ENCODE results near the gene TEX50. TPM values are rescaled to one million over a fixed set of nuclear protein-coding genes. Genes with fewer than 3 reads are reported as not detected.

The TEX50 gene
- total and polyA plus RNA-seq, 2 of the 8 experiments (the other 6 are each of a cell fraction or from before 2014, with no cell fraction given), result not detected

DNA sequence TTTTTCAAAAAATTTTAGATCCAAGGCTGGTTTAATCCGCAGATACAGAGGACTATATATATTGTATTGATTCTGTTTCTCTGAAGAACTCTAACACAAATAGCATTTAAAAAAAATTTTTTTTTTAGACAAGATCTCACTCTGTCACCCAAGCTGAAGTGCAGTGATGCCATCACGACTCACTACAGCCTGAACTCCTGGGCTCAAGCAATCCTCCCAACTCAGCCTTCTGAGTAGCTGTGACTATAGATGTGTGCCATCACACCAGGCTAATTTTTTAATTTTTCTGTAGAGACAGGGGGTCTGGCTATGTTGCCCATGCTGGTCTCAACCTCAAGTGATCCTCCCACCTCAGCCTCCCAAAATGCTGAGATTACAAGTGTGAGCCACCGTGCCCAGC lies 31.5 kb downstream of the TEX50 start:
- Histone ChIP-seq H4K91ac (replicated peaks; ENCODE audit: insufficient read length, low read length) (no peak overlapping the region), H3K36me3 (ENCODE audit: control insufficient read depth in 2 of 4, insufficient read depth in 4 of 4, low read length in 3 of 4) (no peaks in the 10 kb centered on the region), H2AK5ac (ENCODE audit: low read depth, low read length) (no peak overlapping the region), H2AFZ (ENCODE audit: low read length) (no peak overlapping the region), H3K27me3 (replicated peaks in 1 of 4; ENCODE audit: control insufficient read depth in 3 of 4, extremely low read depth in 1 of 4, insufficient read depth in 3 of 4, low read length in 3 of 4) (no peaks in the 10 kb centered on the region), H4K5ac (ENCODE audit: insufficient read length, low read depth, low read length) (no peak overlapping the region), H3K56ac (replicated peaks; ENCODE audit: insufficient read length, low read depth, low read length) (no peak overlapping the region), H3K9ac (replicated peaks in 1 of 4; ENCODE audit: extremely low read depth in 1 of 4, low read depth in 3 of 4, low read length in 3 of 4) (no peak overlapping the region), H3K4me2 (ENCODE audit: insufficient read depth in 1 of 2, low read depth in 2 of 2, low read length in 2 of 2) (no peak overlapping the region), H2BK120ac (replicated peaks; ENCODE audit: low read depth, low read length) (no peak overlapping the region), H3K79me2 (ENCODE audit: control insufficient read depth in 1 of 2, insufficient read depth in 2 of 2, low read length in 2 of 2) (no peaks in the 10 kb centered on the region), H2BK20ac (ENCODE audit: low read length) (no peak overlapping the region), H3K79me1 (ENCODE audit: low read depth, low read length) (no peaks in the 10 kb centered on the region), H2BK5ac (ENCODE audit: low read depth, low read length) (no peak overlapping the region), H3K23ac (ENCODE audit: insufficient read length) (no peak overlapping the region), H4K20me1 (replicated peaks in 1 of 2; ENCODE audit: control insufficient read depth in 1 of 2, insufficient read depth in 2 of 2, low read length in 2 of 2) (no peaks in the 10 kb centered on the region), H2BK15ac (ENCODE audit: low read length) (no peak overlapping the region), H3K23me2 (ENCODE audit: low read depth, low read length) (peaks cover 3% of the 10 kb centered on the region; the same call in 1 of the 2 replicates), H3K14ac (ENCODE audit: insufficient read length) (no peak overlapping the region), H3K9me3 (ENCODE audit: insufficient read depth in 2 of 2, low read depth in 1 of 2, low read length in 1 of 2) (no peaks in the 10 kb centered on the region), H3K18ac (ENCODE audit: extremely low read depth, low read length) (no peak overlapping the region), H4K8ac (ENCODE audit: extremely low read depth, insufficient read depth, low read length) (no peak overlapping the region), H2BK12ac (ENCODE audit: low read depth, low read length) (no peak overlapping the region), H3K4me3 (ENCODE audit: extremely low read depth in 1 of 4, insufficient read depth in 2 of 4, low read depth in 3 of 4, low read length in 4 of 4) (no peak overlapping the region), H3K4me1 (replicated peaks in 1 of 4; ENCODE audit: control insufficient read depth in 3 of 4, insufficient read depth in 4 of 4, low read length in 3 of 4) (peaks cover 0 to 4% (median under 1%) of the 10 kb centered on the region in 4 experiments; a peak in 2 of 7 replicates), H3K4ac (replicated peaks; ENCODE audit: insufficient read length, low read depth, low read length) (no peak overlapping the region), H3K27ac (ENCODE audit: low read depth, low read length) (no peak overlapping the region)
- TF ChIP-seq POLR2AphosphoS5 (IDR thresholded peaks at IDR 0.05; ENCODE audit: low read depth, low read length) (no peak), FOSL1 (IDR thresholded peaks at IDR 0.05; ENCODE audit: insufficient read depth, low read depth, low read length) (no peak), PHF8 (conservative IDR thresholded peaks at IDR 0.05; ENCODE audit: low read depth, low read length) (no peak), TEAD4 (IDR thresholded peaks at IDR 0.05; ENCODE audit: low read depth, low read length) (no peak), EP300 (IDR thresholded peaks at IDR 0.05; ENCODE audit: borderline replicate concordance in 1 of 2, low read depth in 2 of 2, low read length in 2 of 2) (no peak), NANOG (IDR thresholded peaks at IDR 0.05; ENCODE audit: insufficient read depth, low read depth, low read length, poor library complexity, severe bottlenecking) (no peak)
- TF ChIP-seq, protein P1, sequence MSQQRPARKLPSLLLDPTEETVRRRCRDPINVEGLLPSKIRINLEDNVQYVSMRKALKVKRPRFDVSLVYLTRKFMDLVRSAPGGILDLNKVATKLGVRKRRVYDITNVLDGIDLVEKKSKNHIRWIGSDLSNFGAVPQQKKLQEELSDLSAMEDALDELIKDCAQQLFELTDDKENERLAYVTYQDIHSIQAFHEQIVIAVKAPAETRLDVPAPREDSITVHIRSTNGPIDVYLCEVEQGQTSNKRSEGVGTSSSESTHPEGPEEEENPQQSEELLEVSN (IDR thresholded peaks at IDR 0.05), result no peak
- POLR2A ChIA-PET (ENCODE audit: partially characterized antibody), result interaction anchor here (1.6 to 1.7 kb wide), 2 partner anchors 10 to 158 kb away, joined by 4 read pairs; partner anchors contain the start of gene DARS2
- WGBS, 2 experiments (ENCODE audit: extremely low coverage in 1 of 2, insufficient coverage in 1 of 2, insufficient read length in 1 of 2, insufficient replicate concordance in 2 of 2, low coverage in 1 of 2, low lambda C conversion rate in 2 of 2, missing lambda C conversion rate in 1 of 2), result 91% methylated on average over 3 of the region's 3 CpGs; no CpG with 5 or more reads in 1 of the 2 experiments
- no peak for FAIRE-seq
- CTCF ChIA-PET (ENCODE audit: partially characterized antibody), result interaction anchor here (0.9 to 2.4 kb wide), 3 partner anchors 16 to 592 kb away, joined by 3 to 6 read pairs (median 3); no protein-coding TSS in a partner anchor
- DNase-seq (ENCODE audit: low read depth in 1 of 2, low spot score in 2 of 2), result no peak

All from H1 (cell line).